Measurements from ENCODE around the gene POLR3F. TPM values are rescaled to one million over a fixed set of nuclear protein-coding genes. Genes with fewer than 3 reads are reported as not detected.

POLR3F gene
- total and polyA plus RNA-seq, 9 of the 15 experiments (the other 6 are each of a cell fraction or from before 2014, with no cell fraction given), result 7.0 to 15.0 (median 9.6) TPM

DNA sequence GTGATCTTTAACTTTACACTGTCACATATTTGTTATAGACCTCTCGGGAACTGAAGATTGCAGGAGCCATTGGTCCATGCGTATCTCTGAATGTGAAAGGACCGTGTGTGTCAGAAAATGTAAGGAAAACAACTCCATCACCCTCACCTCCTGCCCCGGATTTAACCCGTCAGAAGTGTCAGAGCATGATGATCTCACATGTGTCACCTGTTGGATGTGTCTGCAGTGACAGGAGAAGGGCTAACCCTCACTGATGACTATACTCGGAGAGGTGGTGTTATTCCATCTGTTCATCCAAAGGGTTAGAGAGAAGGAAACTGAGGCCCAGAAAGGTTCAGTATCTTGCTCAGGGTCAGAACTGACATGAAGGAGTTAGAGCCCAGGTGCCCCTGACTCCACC lies 65.4 kb downstream of the POLR3F start:
- no peak overlapping the region for H3K4me2 ChIP-seq (ENCODE audit: insufficient read depth, low read length)
- peaks cover 74% of the 10 kb centered on the region for H3K36me3 ChIP-seq (ENCODE audit: control insufficient read depth, insufficient read depth, low read length)
- FAIRE-seq (no peak), ATAC-seq (no peak), DNase-seq (ENCODE audit: extremely low read depth in 1 of 4, low spot score in 3 of 4) (no peak)
- no peak overlapping the region for H3K27ac ChIP-seq (ENCODE audit: extremely low read depth, low read depth, low read length)
- intact Hi-C loops (cut with micrococcal nuclease) (no loop called here), in situ Hi-C loops (cut with MboI) (no loop called here)
- CTCF ChIA-PET (ENCODE audit: low intra/inter-chr PET ratio), result no interaction called here
- 89% methylated on average over 5 of the region's 6 CpGs for WGBS (ENCODE audit: insufficient coverage, low coverage, missing lambda C conversion rate)
- H3K27me3 ChIP-seq (ENCODE audit: control insufficient read depth in 2 of 2, insufficient read depth in 2 of 2, low read length in 2 of 2), result no peaks in the 10 kb centered on the region
- no peaks in the 10 kb centered on the region for H3K9me3 ChIP-seq (replicated peaks; ENCODE audit: control insufficient read depth, insufficient read depth, low read depth, low read length)
- H3K9ac ChIP-seq (ENCODE audit: insufficient read depth in 1 of 2, low read depth in 2 of 2, low read length in 2 of 2), result no peak overlapping the region
- H4K20me1 ChIP-seq (replicated peaks; ENCODE audit: control insufficient read depth, insufficient read depth, low read length), result no peaks in the 10 kb centered on the region
- H3K4me1 ChIP-seq (replicated peaks in 1 of 2; ENCODE audit: control insufficient read depth in 2 of 2, insufficient read depth in 2 of 2, low read length in 2 of 2), result no peaks in the 10 kb centered on the region
- no peaks in the 10 kb centered on the region for H3K9me1 ChIP-seq (ENCODE audit: control insufficient read depth, insufficient read depth, low read length)
- no peak overlapping the region for H2AFZ ChIP-seq (ENCODE audit: low read depth, low read length)
- H3K79me2 ChIP-seq (ENCODE audit: control insufficient read depth, insufficient read depth, low read length), result no peaks in the 10 kb centered on the region
- no TSS peak for BruUV-seq (replicated peaks)
- H3K4me3 ChIP-seq, result no peak overlapping the region
- POLR2A ChIA-PET, result no interaction called here
- no peak for TF ChIP-seq NR1H2 (CRISPR knock-in tag; IDR thresholded peaks at IDR 0.05)
- TF ChIP-seq, protein P1, sequence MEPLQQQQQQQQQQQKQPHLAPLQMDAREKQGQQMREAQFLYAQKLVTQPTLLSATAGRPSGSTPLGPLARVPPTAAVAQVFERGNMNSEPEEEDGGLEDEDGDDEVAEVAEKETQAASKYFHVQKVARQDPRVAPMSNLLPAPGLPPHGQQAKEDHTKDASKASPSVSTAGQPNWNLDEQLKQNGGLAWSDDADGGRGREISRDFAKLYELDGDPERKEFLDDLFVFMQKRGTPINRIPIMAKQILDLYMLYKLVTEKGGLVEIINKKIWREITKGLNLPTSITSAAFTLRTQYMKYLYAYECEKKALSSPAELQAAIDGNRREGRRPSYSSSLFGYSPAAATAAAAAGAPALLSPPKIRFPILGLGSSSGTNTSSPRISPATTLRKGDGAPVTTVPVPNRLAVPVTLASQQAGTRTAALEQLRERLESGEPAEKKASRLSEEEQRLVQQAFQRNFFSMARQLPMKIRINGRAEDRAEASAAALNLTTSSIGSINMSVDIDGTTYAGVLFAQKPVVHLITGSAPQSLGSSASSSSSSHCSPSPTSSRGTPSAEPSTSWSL (CRISPR knock-in tag; IDR thresholded peaks at IDR 0.05; ENCODE audit: borderline replicate concordance), result no peak
- TF ChIP-seq GATAD2A (IDR thresholded peaks at IDR 0.05), result no peak
- TF ChIP-seq, protein P2, sequence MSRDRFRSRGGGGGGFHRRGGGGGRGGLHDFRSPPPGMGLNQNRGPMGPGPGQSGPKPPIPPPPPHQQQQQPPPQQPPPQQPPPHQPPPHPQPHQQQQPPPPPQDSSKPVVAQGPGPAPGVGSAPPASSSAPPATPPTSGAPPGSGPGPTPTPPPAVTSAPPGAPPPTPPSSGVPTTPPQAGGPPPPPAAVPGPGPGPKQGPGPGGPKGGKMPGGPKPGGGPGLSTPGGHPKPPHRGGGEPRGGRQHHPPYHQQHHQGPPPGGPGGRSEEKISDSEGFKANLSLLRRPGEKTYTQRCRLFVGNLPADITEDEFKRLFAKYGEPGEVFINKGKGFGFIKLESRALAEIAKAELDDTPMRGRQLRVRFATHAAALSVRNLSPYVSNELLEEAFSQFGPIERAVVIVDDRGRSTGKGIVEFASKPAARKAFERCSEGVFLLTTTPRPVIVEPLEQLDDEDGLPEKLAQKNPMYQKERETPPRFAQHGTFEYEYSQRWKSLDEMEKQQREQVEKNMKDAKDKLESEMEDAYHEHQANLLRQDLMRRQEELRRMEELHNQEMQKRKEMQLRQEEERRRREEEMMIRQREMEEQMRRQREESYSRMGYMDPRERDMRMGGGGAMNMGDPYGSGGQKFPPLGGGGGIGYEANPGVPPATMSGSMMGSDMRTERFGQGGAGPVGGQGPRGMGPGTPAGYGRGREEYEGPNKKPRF (IDR thresholded peaks at IDR 0.05; ENCODE audit: low read depth, low read length), result no peak
- TF ChIP-seq, protein P3, sequence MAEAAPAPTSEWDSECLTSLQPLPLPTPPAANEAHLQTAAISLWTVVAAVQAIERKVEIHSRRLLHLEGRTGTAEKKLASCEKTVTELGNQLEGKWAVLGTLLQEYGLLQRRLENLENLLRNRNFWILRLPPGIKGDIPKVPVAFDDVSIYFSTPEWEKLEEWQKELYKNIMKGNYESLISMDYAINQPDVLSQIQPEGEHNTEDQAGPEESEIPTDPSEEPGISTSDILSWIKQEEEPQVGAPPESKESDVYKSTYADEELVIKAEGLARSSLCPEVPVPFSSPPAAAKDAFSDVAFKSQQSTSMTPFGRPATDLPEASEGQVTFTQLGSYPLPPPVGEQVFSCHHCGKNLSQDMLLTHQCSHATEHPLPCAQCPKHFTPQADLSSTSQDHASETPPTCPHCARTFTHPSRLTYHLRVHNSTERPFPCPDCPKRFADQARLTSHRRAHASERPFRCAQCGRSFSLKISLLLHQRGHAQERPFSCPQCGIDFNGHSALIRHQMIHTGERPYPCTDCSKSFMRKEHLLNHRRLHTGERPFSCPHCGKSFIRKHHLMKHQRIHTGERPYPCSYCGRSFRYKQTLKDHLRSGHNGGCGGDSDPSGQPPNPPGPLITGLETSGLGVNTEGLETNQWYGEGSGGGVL (CRISPR knock-in tag; IDR thresholded peaks at IDR 0.05), result no peak
- TF ChIP-seq NFIX (CRISPR knock-in tag; IDR thresholded peaks at IDR 0.05; ENCODE audit: low read depth), result no peak
- TF ChIP-seq POLR2AphosphoS5 (IDR thresholded peaks at IDR 0.05; ENCODE audit: control insufficient read depth, insufficient read depth, low read depth, low read length), result no peak
- TF ChIP-seq ARID2 (IDR thresholded peaks at IDR 0.05), result no peak
- TF ChIP-seq, protein P4, sequence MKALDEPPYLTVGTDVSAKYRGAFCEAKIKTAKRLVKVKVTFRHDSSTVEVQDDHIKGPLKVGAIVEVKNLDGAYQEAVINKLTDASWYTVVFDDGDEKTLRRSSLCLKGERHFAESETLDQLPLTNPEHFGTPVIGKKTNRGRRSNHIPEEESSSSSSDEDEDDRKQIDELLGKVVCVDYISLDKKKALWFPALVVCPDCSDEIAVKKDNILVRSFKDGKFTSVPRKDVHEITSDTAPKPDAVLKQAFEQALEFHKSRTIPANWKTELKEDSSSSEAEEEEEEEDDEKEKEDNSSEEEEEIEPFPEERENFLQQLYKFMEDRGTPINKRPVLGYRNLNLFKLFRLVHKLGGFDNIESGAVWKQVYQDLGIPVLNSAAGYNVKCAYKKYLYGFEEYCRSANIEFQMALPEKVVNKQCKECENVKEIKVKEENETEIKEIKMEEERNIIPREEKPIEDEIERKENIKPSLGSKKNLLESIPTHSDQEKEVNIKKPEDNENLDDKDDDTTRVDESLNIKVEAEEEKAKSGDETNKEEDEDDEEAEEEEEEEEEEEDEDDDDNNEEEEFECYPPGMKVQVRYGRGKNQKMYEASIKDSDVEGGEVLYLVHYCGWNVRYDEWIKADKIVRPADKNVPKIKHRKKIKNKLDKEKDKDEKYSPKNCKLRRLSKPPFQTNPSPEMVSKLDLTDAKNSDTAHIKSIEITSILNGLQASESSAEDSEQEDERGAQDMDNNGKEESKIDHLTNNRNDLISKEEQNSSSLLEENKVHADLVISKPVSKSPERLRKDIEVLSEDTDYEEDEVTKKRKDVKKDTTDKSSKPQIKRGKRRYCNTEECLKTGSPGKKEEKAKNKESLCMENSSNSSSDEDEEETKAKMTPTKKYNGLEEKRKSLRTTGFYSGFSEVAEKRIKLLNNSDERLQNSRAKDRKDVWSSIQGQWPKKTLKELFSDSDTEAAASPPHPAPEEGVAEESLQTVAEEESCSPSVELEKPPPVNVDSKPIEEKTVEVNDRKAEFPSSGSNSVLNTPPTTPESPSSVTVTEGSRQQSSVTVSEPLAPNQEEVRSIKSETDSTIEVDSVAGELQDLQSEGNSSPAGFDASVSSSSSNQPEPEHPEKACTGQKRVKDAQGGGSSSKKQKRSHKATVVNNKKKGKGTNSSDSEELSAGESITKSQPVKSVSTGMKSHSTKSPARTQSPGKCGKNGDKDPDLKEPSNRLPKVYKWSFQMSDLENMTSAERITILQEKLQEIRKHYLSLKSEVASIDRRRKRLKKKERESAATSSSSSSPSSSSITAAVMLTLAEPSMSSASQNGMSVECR (CRISPR knock-in tag; IDR thresholded peaks at IDR 0.05), result no peak
- TF ChIP-seq, protein P5, sequence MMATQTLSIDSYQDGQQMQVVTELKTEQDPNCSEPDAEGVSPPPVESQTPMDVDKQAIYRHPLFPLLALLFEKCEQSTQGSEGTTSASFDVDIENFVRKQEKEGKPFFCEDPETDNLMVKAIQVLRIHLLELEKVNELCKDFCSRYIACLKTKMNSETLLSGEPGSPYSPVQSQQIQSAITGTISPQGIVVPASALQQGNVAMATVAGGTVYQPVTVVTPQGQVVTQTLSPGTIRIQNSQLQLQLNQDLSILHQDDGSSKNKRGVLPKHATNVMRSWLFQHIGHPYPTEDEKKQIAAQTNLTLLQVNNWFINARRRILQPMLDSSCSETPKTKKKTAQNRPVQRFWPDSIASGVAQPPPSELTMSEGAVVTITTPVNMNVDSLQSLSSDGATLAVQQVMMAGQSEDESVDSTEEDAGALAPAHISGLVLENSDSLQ (IDR thresholded peaks at IDR 0.05), result no peak
- no peak for TF ChIP-seq MEF2A (IDR thresholded peaks at IDR 0.05; ENCODE audit: control insufficient read depth, low read depth, low read length)
- no peak for TF ChIP-seq U2AF1 (optimal IDR thresholded peaks at IDR 0.05; ENCODE audit: low read depth, low read length)
